HL-60 (cell line): ENCODE results near the gene NHERF1.

Source experiments
- CTCF ChIP-seq: IDR thresholded peaks from one replicate; pipeline ENCODE4 v1.5.1; 2011; ENCODE audit warnings: low read length, control low read depth, inconsistent platforms; ENCODE audit not compliant: insufficient read depth
- GABPA ChIP-seq: IDR thresholded peaks from 2 replicates; pipeline ENCODE4 v1.6.1; 2012; ENCODE audit warnings: low read depth
- POLR2AphosphoS5 ChIP-seq: IDR thresholded peaks from 2 replicates; pipeline ENCODE4 v1.6.1; 2012; ENCODE audit warnings: low read depth

- no peak for TF ChIP-seq POLR2AphosphoS5
- TF ChIP-seq CTCF = no peak
- no peak for TF ChIP-seq GABPA
Observed at GRCh38 chr17:74812109-74813009, 63.9 kb downstream of the NHERF1 start.
